Measurements from ENCODE around the gene IGIP. TPM values are rescaled to one million over a fixed set of nuclear protein-coding genes. Genes with fewer than 3 reads are reported as not detected.
A peak's percentile ranks its signal among the peaks of the same experiment; 100 is the strongest.

The IGIP gene
- total and polyA plus RNA-seq, 2 donors (not counting 3 experiments of a cell fraction or from before 2014, with no cell fraction given), result 0.86 to 3.3 TPM

GRCh38 chr5:140176031-140176387 is 50.3 kb downstream of the IGIP start:
- BruUV-seq (replicated peaks), result no TSS peak
- Histone ChIP-seq H3K9me3 (replicated peaks; ENCODE audit: control insufficient read depth, insufficient read depth, low read length) (no peaks in the 10 kb centered on the region), H3K4me2 (ENCODE audit: insufficient read depth, low read length) (peak overlapping the region; percentile 77), H3K9me1 (replicated peaks; ENCODE audit: control insufficient read depth, extremely low read depth, insufficient read depth, low read length) (no peaks in the 10 kb centered on the region), H3K36me3 (ENCODE audit: control insufficient read depth in 2 of 2, extremely low read depth in 1 of 2, insufficient read depth in 2 of 2, low read length in 2 of 2) (no peaks in the 10 kb centered on the region), H3K4me1 (ENCODE audit: control insufficient read depth, extremely low read depth, insufficient read depth, low read length) (peaks cover 11% of the 10 kb centered on the region), H3K27me3 (ENCODE audit: control insufficient read depth in 2 of 2, insufficient read depth in 2 of 2, low read length in 2 of 2) (peaks cover 0 to 1% of the 10 kb centered on the region in 2 experiments), H3K27ac (ENCODE audit: insufficient read depth, low read depth, low read length) (peak overlapping the region; percentile 75), H4K20me1 (replicated peaks; ENCODE audit: control insufficient read depth, extremely low read depth, insufficient read depth, low read length) (no peaks in the 10 kb centered on the region), H3K4me3 (replicated peaks in 1 of 3; ENCODE audit: insufficient read depth in 1 of 3, low read depth in 1 of 3, low read length in 3 of 3) (peak overlapping the region; percentile 49 to 100 (median 56)), H2AFZ (ENCODE audit: low read depth, low read length) (peak overlapping the region; percentile 82), H3K9ac (replicated peaks; ENCODE audit: extremely low read depth, insufficient read depth, low read length) (peak overlapping the region; percentile 92), H3K79me2 (ENCODE audit: control insufficient read depth, insufficient read depth, low read length) (no peaks in the 10 kb centered on the region)
- POLR2A ChIA-PET, result no interaction called here
- DNase-seq (ENCODE audit: low read depth, low spot score), result no peak
- intact Hi-C loops (cut with micrococcal nuclease), result loop anchor here (5.0 kb wide), 1 partner anchor 181 kb away; no protein-coding TSS in a partner anchor
- TF ChIP-seq GATA2 (IDR thresholded peaks at IDR 0.05; ENCODE audit: insufficient read depth, insufficient read length, low read depth, low read length) (no peak), FOS (IDR thresholded peaks at IDR 0.05; ENCODE audit: borderline replicate concordance, insufficient read depth, low read length) (no peak), POLR2AphosphoS5 (IDR thresholded peaks at IDR 0.05; ENCODE audit: insufficient read depth, low read depth, low read length) (no peak), MAX (IDR thresholded peaks at IDR 0.05; ENCODE audit: insufficient read depth, insufficient read length) (no peak), MYC (IDR thresholded peaks at IDR 0.05; ENCODE audit: low read depth, low read length) (no peak), POLR2A (IDR thresholded peaks at IDR 0.05; ENCODE audit: low read depth, low read length) (no peak), EZH2 (IDR thresholded peaks at IDR 0.05; ENCODE audit: borderline replicate concordance, low read depth, low read length, severe bottlenecking) (no peak)
- dilution Hi-C loops (cut with MboI; ENCODE audit: extremely low pct_ligation_motif_present, low sequenced_read_pairs), result no loop called here
- no peak for FAIRE-seq
- CTCF ChIA-PET, result interaction anchor here (1.4 to 3.1 kb wide), 2 partner anchors 20 to 64 kb away, joined by 3 to 12 read pairs; no protein-coding TSS in a partner anchor

- intact Hi-C loops (cut with micrococcal nuclease), result loop anchor here (5.0 kb wide), 1 partner anchor 179 kb away; no protein-coding TSS in a partner anchor
- Histone ChIP-seq H3K9ac (replicated peaks; ENCODE audit: extremely low read depth, insufficient read depth, low read length) (no peak overlapping the region), H3K4me1 (ENCODE audit: control insufficient read depth, extremely low read depth, insufficient read depth, low read length) (peaks cover 11% of the 10 kb centered on the region), H3K36me3 (ENCODE audit: control insufficient read depth in 2 of 2, extremely low read depth in 1 of 2, insufficient read depth in 2 of 2, low read length in 2 of 2) (no peaks in the 10 kb centered on the region), H3K9me3 (replicated peaks; ENCODE audit: control insufficient read depth, insufficient read depth, low read length) (no peaks in the 10 kb centered on the region), H4K20me1 (replicated peaks; ENCODE audit: control insufficient read depth, extremely low read depth, insufficient read depth, low read length) (no peaks in the 10 kb centered on the region), H3K4me3 (replicated peaks in 1 of 3; ENCODE audit: insufficient read depth in 1 of 3, low read depth in 1 of 3, low read length in 3 of 3) (no peak overlapping the region), H3K4me2 (ENCODE audit: insufficient read depth, low read length) (no peak overlapping the region), H3K27ac (ENCODE audit: insufficient read depth, low read depth, low read length) (no peak overlapping the region), H2AFZ (ENCODE audit: low read depth, low read length) (no peak overlapping the region), H3K27me3 (ENCODE audit: control insufficient read depth in 2 of 2, insufficient read depth in 2 of 2, low read length in 2 of 2) (peaks cover 0 to 1% of the 10 kb centered on the region in 2 experiments), H3K9me1 (replicated peaks; ENCODE audit: control insufficient read depth, extremely low read depth, insufficient read depth, low read length) (no peaks in the 10 kb centered on the region), H3K79me2 (ENCODE audit: control insufficient read depth, insufficient read depth, low read length) (no peaks in the 10 kb centered on the region)
- DNase-seq (ENCODE audit: low read depth, low spot score), result no peak
- dilution Hi-C loops (cut with MboI; ENCODE audit: extremely low pct_ligation_motif_present, low sequenced_read_pairs), result no loop called here
- CTCF ChIA-PET, result interaction anchor here (0.8 to 1.6 kb wide), 6 partner anchors 8 to 180 kb away, joined by 3 to 7 read pairs (median 3); no protein-coding TSS in a partner anchor
- FAIRE-seq, result no peak
- POLR2A ChIA-PET, result no interaction called here
- BruUV-seq (replicated peaks), result no TSS peak
- TF ChIP-seq POLR2A (IDR thresholded peaks at IDR 0.05; ENCODE audit: low read depth, low read length) (no peak), GATA2 (IDR thresholded peaks at IDR 0.05; ENCODE audit: insufficient read depth, insufficient read length, low read depth, low read length) (no peak), CTCF (IDR thresholded peaks at IDR 0.05; ENCODE audit: extremely low read depth in 1 of 2, insufficient read depth in 1 of 2, low read depth in 1 of 2, low read length in 2 of 2) (no peak), FOS (IDR thresholded peaks at IDR 0.05; ENCODE audit: borderline replicate concordance, insufficient read depth, low read length) (no peak), EZH2 (IDR thresholded peaks at IDR 0.05; ENCODE audit: borderline replicate concordance, low read depth, low read length, severe bottlenecking) (no peak), MYC (IDR thresholded peaks at IDR 0.05; ENCODE audit: low read depth, low read length) (no peak), POLR2AphosphoS5 (IDR thresholded peaks at IDR 0.05; ENCODE audit: insufficient read depth, low read depth, low read length) (no peak)
These were observed 52.3 kb downstream of the IGIP start for GRCh38 chr5:140178086-140178410.

Data from endothelial cell of umbilical vein (primary cell).